Sigmoid colon (tissue), 7 donors: ENCODE data around the gene PROB1. TPM values are rescaled to one million over a fixed set of nuclear protein-coding genes. Genes with fewer than 3 reads are reported as not detected.

Experiments
- DNase-seq: peaks from one replicate; pipeline ENCODE4 v3.0.0-alpha.2; 2019
- H3K27ac ChIP-seq, 4 donors: fragments of 200-600 bp; sonication (generic); one replicate each; pipeline ENCODE4 v1.5.1; 2016 to 2019; ENCODE audit warnings: mild to moderate bottlenecking in 1 of 4
- H3K27me3 ChIP-seq, 3 donors: fragments of 200-600 bp; sonication (generic); one replicate each; pipeline ENCODE4 v1.5.1; 2019; ENCODE audit warnings: mild to moderate bottlenecking in 1 of 3
- H3K36me3 ChIP-seq, 4 donors: fragments of 200-600 bp; sonication (generic); one replicate each; pipeline ENCODE4 v1.5.1; 2016 to 2019
- H3K4me1 ChIP-seq, 4 donors: fragments of 200-600 bp; sonication (generic); one replicate each; pipeline ENCODE4 v1.5.1; 2017 to 2019
- H3K4me3 ChIP-seq, 4 donors: fragments of 200-600 bp; sonication (generic); one replicate each; pipeline ENCODE4 v1.5.1; 2017 to 2019; ENCODE audit warnings: mild to moderate bottlenecking in 2 of 4, moderate library complexity in 1 of 4
- H3K9me3 ChIP-seq, 4 donors: fragments of 200-600 bp in 3 of 4; sonication (generic) in 3 of 4; one replicate each; pipeline versions ENCODE4 v1.5.1 to v1.6.1; 2013 to 2019
- EP300 ChIP-seq, 4 donors: sonication (generic); formaldehyde crosslinking; IDR thresholded peaks; one replicate each; pipeline ENCODE4 v1.6.1; 2017; ENCODE audit warnings: antibody characterized with exemption in 4 of 4
- POLR2A ChIP-seq, 2 donors: fragments of 450-650 bp; IDR thresholded peaks; one replicate each; pipeline ENCODE4 v1.6.1; 2016; ENCODE audit warnings: antibody characterized with exemption in 2 of 2, mild to moderate bottlenecking in 2 of 2, moderate library complexity in 2 of 2
- POLR2AphosphoS5 ChIP-seq, 4 donors: sonication (generic); formaldehyde crosslinking; IDR thresholded peaks; one replicate each; pipeline ENCODE4 v1.6.1; 2017; ENCODE audit warnings: antibody characterized with exemption in 4 of 4
- WGBS, 2 donors: extraction: QIAGEN DNeasy Blood & Tissue Kit; methylation state at CpG; one replicate each; pipeline ENCODE4 v1.1.7; 2013; 5-methylcytosine and 5-hydroxymethylcytosine counted together
- intact Hi-C: fragments of 100-400 bp; cut with DNase I; formaldehyde crosslinking; loops from one replicate; pipeline ENCODE4 v1.15.1; 2023
- polyA plus RNA-seq, 3 donors: library from polyadenylated mRNA; stranded (reverse); fragments of 200-250 nt; gene quantifications; one replicate each; pipeline ENCODE4 v1.2.3, GENCODE V29; 2013
- total RNA-seq, 4 donors: library from RNA; depleted of rRNA; stranded (reverse); fragments of >200 nt; gene quantifications; one replicate each; pipeline ENCODE4 v1.1.0, GENCODE V29; 2016
- TF ChIP-seq, protein P1 (sequence below), 4 experiments: fragments of 450-650 bp in 3 of 4; fragments of 200-600 bp in 1 of 4; IDR thresholded peaks; one replicate each; pipeline ENCODE4 v1.5.1; 2016 to 2019; ENCODE audit warnings: antibody characterized with exemption in 4 of 4, mild to moderate bottlenecking in 3 of 4, moderate library complexity in 2 of 4
- donor health status: healthy with polysubstance abuse.
- donor health status: Bipolar disorder and iron deficiency.
- donor health status: healthy.

PROB1 gene
- total and polyA plus RNA-seq, 7 donors, result under 0.01 to 1.8 (median 0.36) TPM

DNA sequence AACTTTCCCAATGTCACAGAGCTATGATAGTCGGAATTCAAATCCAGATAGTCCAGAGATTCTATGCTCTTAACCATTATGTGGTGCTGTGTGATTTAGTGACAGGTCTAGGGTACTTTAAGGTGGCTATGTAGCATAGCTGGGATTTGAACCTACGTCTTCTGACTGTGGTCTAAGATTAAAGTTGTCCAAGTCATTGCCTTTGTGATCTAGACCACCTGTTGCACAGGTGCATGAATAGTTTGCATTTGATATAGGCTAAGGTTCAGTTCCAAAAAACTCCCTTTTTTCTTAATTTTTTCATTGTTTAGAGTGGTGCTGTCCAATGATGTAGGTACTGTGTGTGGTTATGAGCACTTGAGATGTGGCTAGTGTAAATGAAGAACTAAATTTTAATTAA, 50.7 kb downstream of the PROB1 start:
- H3K4me3 ChIP-seq, result no peak overlapping the region
- no peaks in the 10 kb centered on the region for H3K9me3 ChIP-seq
- no peak for DNase-seq
- WGBS, 2 donors, result 63 to 86% methylated on average over 2 of the region's 2 CpGs
- no peak overlapping the region for H3K27ac ChIP-seq
- TF ChIP-seq, protein P1, sequence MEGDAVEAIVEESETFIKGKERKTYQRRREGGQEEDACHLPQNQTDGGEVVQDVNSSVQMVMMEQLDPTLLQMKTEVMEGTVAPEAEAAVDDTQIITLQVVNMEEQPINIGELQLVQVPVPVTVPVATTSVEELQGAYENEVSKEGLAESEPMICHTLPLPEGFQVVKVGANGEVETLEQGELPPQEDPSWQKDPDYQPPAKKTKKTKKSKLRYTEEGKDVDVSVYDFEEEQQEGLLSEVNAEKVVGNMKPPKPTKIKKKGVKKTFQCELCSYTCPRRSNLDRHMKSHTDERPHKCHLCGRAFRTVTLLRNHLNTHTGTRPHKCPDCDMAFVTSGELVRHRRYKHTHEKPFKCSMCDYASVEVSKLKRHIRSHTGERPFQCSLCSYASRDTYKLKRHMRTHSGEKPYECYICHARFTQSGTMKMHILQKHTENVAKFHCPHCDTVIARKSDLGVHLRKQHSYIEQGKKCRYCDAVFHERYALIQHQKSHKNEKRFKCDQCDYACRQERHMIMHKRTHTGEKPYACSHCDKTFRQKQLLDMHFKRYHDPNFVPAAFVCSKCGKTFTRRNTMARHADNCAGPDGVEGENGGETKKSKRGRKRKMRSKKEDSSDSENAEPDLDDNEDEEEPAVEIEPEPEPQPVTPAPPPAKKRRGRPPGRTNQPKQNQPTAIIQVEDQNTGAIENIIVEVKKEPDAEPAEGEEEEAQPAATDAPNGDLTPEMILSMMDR (IDR thresholded peaks at IDR 0.05), result no peak
- no peak for TF ChIP-seq POLR2AphosphoS5 (IDR thresholded peaks at IDR 0.05)
- no peak for TF ChIP-seq EP300 (IDR thresholded peaks at IDR 0.05)
- no peak for TF ChIP-seq POLR2A (IDR thresholded peaks at IDR 0.05)
- no peaks in the 10 kb centered on the region for H3K36me3 ChIP-seq
- no peaks in the 10 kb centered on the region for H3K27me3 ChIP-seq
- intact Hi-C loops, result loop anchor here (5.0 kb wide), 1 partner anchor 58 kb away; the partner anchor contains the start of gene SPATA24
- H3K4me1 ChIP-seq, result peaks cover 0 to 53% (median 32%) of the 10 kb centered on the region in 4 donors

DNA sequence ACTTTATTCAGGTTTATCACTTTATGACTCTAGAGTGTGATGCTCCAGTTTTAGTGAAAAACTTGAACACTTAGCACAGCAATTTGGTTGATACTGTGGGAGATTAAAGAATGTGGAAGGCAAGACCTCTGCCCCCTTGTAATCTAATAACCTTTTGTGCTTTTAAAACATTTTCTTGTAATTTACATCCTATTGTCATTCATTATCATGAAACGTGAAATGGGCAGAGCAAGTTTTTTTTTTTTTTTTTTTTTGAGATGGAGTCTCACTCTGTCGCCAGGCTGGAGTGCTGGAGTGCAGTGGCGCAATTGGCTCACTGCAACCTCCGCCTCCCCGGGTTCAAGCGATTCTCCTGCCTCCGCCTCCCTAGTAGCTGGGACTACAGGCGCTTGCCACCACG, 51.4 kb downstream of the PROB1 start:
- H3K27ac ChIP-seq, result peak overlapping the region in 1 of 4 donors; percentile 94
- no peaks in the 10 kb centered on the region for H3K36me3 ChIP-seq
- H3K4me3 ChIP-seq, result peak overlapping the region in 2 of 4 donors; percentile 65 to 90
- 67 to 84% methylated on average over 9 of the region's 9 CpGs for WGBS, 2 donors
- intact Hi-C loops, result loop anchor here (5.0 kb wide), 1 partner anchor 59 kb away; the partner anchor contains the start of gene SPATA24
- DNase-seq, result no peak
- no peaks in the 10 kb centered on the region for H3K9me3 ChIP-seq
- TF ChIP-seq, protein P1 (IDR thresholded peaks at IDR 0.05), result no peak
- TF ChIP-seq POLR2AphosphoS5 (IDR thresholded peaks at IDR 0.05) (no peak), POLR2A (IDR thresholded peaks at IDR 0.05) (no peak), EP300 (IDR thresholded peaks at IDR 0.05) (no peak)
- H3K4me1 ChIP-seq, result peaks cover 0 to 52% (median 30%) of the 10 kb centered on the region in 4 donors
- H3K27me3 ChIP-seq, result no peaks in the 10 kb centered on the region

DNA sequence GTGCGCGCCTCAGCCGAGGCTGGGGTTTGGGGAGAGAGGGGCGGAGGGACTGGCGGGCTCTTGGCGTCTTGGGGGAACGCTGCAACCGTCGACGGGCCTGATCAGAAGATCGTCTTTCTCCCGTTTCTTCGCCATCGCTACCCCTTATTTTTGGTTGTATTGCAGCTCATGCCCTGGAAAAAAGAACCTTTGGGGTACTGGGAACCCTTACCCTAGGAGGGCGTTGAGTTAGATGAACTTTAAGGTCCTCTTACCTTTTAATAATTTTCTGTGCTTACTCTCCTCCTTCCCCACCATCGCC, 52.5 kb downstream of the PROB1 start:
- Histone ChIP-seq H3K4me3 (peak overlapping the region; percentile 65 to 91 (median 84)), H3K36me3 (no peaks in the 10 kb centered on the region), H3K27ac (peak overlapping the region; percentile 93 to 98 (median 96)), H3K9me3 (no peaks in the 10 kb centered on the region), H3K27me3 (no peaks in the 10 kb centered on the region), H3K4me1 (peaks cover 0 to 47% (median 28%) of the 10 kb centered on the region in 4 donors)
- no peak for DNase-seq
- TF ChIP-seq EP300 (IDR thresholded peaks at IDR 0.05), result no peak
- TF ChIP-seq POLR2AphosphoS5 (IDR thresholded peaks at IDR 0.05), result no peak
- no peak for TF ChIP-seq POLR2A (IDR thresholded peaks at IDR 0.05)
- TF ChIP-seq, protein P1 (IDR thresholded peaks at IDR 0.05), result no peak
- WGBS, 2 donors, result 0% methylated on average over 16 of the region's 16 CpGs
- intact Hi-C loops, result loop anchor here (5.0 kb wide), 1 partner anchor 60 kb away; the partner anchor contains the start of gene SPATA24

DNA sequence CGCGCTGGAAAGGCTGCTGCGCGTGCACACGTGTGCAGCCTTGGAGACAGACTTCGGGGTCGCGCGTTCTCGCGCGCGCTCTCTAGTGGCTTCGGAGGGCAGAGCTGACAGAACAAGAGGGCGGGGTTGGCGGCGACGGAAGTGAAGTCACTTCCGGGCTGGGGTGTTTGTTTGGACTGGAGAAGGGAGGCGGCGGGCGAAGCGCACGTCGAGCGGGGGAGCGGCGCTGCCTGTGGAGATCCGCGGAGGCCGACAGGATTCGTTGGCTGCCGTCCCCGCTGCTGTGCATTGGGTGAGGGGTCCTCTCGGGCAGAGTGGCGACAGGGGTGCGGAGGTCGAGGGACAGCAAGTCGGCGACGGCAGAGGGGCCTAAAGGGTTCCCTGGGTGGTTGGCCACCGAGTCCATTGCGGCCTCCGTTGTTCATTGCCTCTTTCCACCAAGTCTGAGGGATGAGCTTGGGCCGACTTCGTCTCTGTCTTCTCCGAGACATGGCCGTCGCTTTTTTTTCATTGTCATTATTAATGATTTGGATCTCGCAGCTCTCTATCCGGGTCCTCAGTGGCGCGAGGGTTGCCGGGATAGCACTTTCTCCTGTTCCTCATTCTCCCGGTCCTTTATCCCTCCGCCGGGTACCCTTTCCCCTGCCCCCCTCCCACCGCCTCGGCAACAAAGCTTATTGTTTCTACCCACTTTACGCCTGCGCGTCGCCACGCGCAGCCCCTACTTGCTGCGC, 53.0 kb downstream of the PROB1 start, which contains the start of gene PAIP2:
Gene PAIP2 (plus strand): TSS at position 166 of the 734 bp plus-strand sequence. CDS start 21,931 bp downstream, outside the sequence.
- Histone ChIP-seq H3K9me3 (no peaks in the 10 kb centered on the region), H3K4me1 (peaks cover 0 to 46% (median 26%) of the 10 kb centered on the region in 4 donors), H3K36me3 (no peaks in the 10 kb centered on the region), H3K4me3 (peak within 1 kb of the TSS; percentile 65 to 91 (median 84)), H3K27ac (peak within 1 kb of the TSS; percentile 93 to 98 (median 96)), H3K27me3 (no peaks in the 10 kb centered on the region)
- 0% methylated on average over 66 of the region's 66 CpGs for WGBS, 2 donors
- peak; percentile 99 for DNase-seq
- intact Hi-C loops, result loop anchor here (2.0 to 5.0 kb wide), 2 partner anchors 47 to 60 kb away; partner anchors contain the start of gene SPATA24
- TF ChIP-seq EP300 (IDR thresholded peaks at IDR 0.05) (no peak), POLR2A (IDR thresholded peaks at IDR 0.05) (peak; percentile 84 to 86), POLR2AphosphoS5 (IDR thresholded peaks at IDR 0.05) (peak; percentile 95 to 98 (median 98))
- TF ChIP-seq, protein P1 (IDR thresholded peaks at IDR 0.05), result peak; percentile 60 to 71 (median 65)
